Coronary artery (tissue), 2 donors: ENCODE measurements around the gene ATP1B2.

Source experiments
- DNase-seq: peaks from one replicate; pipeline ENCODE4 v3.0.0-alpha.2; 2017; ENCODE audit warnings: low spot score
- H3K27ac ChIP-seq, 2 donors: fragments of 200-600 bp; sonication (generic); one replicate each; pipeline ENCODE4 v1.5.1; 2016 to 2019
- H3K4me3 ChIP-seq: fragments of 200-600 bp; sonication (generic); 2 replicates; pipeline ENCODE4 v1.5.1; 2016; ENCODE audit warnings: mild to moderate bottlenecking, moderate library complexity
- CTCF ChIP-seq: fragments of 200-600 bp; sonication (generic); IDR thresholded peaks from one replicate; pipeline ENCODE4 v1.5.1; 2019; ENCODE audit warnings: antibody characterized with exemption

Gene ATP1B2

GRCh38 chr17:7697828-7698588 is 47.3 kb downstream of the ATP1B2 start:
- H3K4me3 ChIP-seq: no peak overlapping the region
- no peak for DNase-seq
- no peak overlapping the region for H3K27ac ChIP-seq
- no peak for TF ChIP-seq CTCF

GRCh38 chr17:7700510-7700909 is 49.8 kb downstream of the ATP1B2 start:
- no peak for TF ChIP-seq CTCF
- Histone ChIP-seq H3K27ac (no peak overlapping the region), H3K4me3 (no peak overlapping the region)
- no peak for DNase-seq

GRCh38 chr17:7701681-7702080 is 51.0 kb downstream of the ATP1B2 start:
- TF ChIP-seq CTCF: no peak

GRCh38 chr17:7702776-7703175 is 52.0 kb downstream of the ATP1B2 start:
- no peak for TF ChIP-seq CTCF
- Histone ChIP-seq H3K4me3 (no peak overlapping the region), H3K27ac (no peak overlapping the region)
- DNase-seq: peak; percentile 55

More at GRCh38 chr17:7701681-7702080, 51.0 kb downstream of the ATP1B2 start:
- Histone ChIP-seq H3K4me3 (no peak overlapping the region), H3K27ac (no peak overlapping the region)
- no peak for DNase-seq

GRCh38 chr17:7703584-7704479 is 53.1 kb downstream of the ATP1B2 start:
- peak overlapping the region; percentile 62 for H3K4me3 ChIP-seq
- DNase-seq: peak; percentile 71

GRCh38 chr17:7704601-7705268 is 54.0 kb downstream of the ATP1B2 start, which contains the start of gene EFNB3:
Gene EFNB3 (plus strand): TSS chr17:7705202. CDS start chr17:7705599, 397 bp downstream.
- TF ChIP-seq CTCF: no peak
- DNase-seq: peak; percentile 56
- Histone ChIP-seq H3K27ac (no peak within 1 kb of the TSS), H3K4me3 (peak within 1 kb of the TSS; percentile 62)

More at GRCh38 chr17:7703584-7704479, 53.1 kb downstream of the ATP1B2 start:
- H3K27ac ChIP-seq: no peak overlapping the region
- TF ChIP-seq CTCF: no peak
